Coronary artery (tissue), 2 donors: ENCODE data around the gene RAE1.
A peak's percentile ranks its signal among the peaks of the same experiment; 100 is the strongest.

Experiments used
- DNase-seq: peaks from one replicate; pipeline ENCODE4 v3.0.0-alpha.2; 2017; ENCODE audit warnings: low spot score
- H3K27ac ChIP-seq, 2 donors: fragments of 200-600 bp; sonication (generic); one replicate each; pipeline ENCODE4 v1.5.1; 2016 to 2019
- H3K4me3 ChIP-seq: fragments of 200-600 bp; sonication (generic); 2 replicates; pipeline ENCODE4 v1.5.1; 2016; ENCODE audit warnings: mild to moderate bottlenecking, moderate library complexity
- CTCF ChIP-seq: fragments of 200-600 bp; sonication (generic); IDR thresholded peaks from one replicate; pipeline ENCODE4 v1.5.1; 2019; ENCODE audit warnings: antibody characterized with exemption

RAE1 gene

GRCh38 chr20:57313230-57313629 lies 37.8 kb upstream of the RAE1 start:
- Histone ChIP-seq H3K27ac (no peak overlapping the region), H3K4me3 (no peak overlapping the region)
- TF ChIP-seq CTCF, result no peak
- peak; percentile 38 for DNase-seq

- Histone ChIP-seq H3K4me3 (no peak overlapping the region), H3K27ac (no peak overlapping the region)
- TF ChIP-seq CTCF, result no peak
- DNase-seq, result no peak
These were observed 37.1 kb upstream of the RAE1 start for GRCh38 chr20:57313951-57314350.

- no peak for DNase-seq
- no peak overlapping the region for H3K27ac ChIP-seq
- no peak overlapping the region for H3K4me3 ChIP-seq
- TF ChIP-seq CTCF, result no peak
These were observed 35.7 kb upstream of the RAE1 start for GRCh38 chr20:57315083-57315975.

GRCh38 chr20:57315976-57316480 lies 35.0 kb upstream of the RAE1 start:
- no peak for TF ChIP-seq CTCF
- H3K27ac ChIP-seq, result no peak overlapping the region
- H3K4me3 ChIP-seq, result no peak overlapping the region
- DNase-seq, result no peak

GRCh38 chr20:57316795-57317201 lies 34.3 kb upstream of the RAE1 start:
- no peak for TF ChIP-seq CTCF
- H3K27ac ChIP-seq, result no peak overlapping the region
- no peak for DNase-seq

GRCh38 chr20:57317316-57317788 lies 33.7 kb upstream of the RAE1 start:
- H3K27ac ChIP-seq, result no peak overlapping the region

More at GRCh38 chr20:57316795-57317201, 34.3 kb upstream of the RAE1 start:
- no peak overlapping the region for H3K4me3 ChIP-seq

More at GRCh38 chr20:57317316-57317788, 33.7 kb upstream of the RAE1 start:
- DNase-seq, result no peak
- no peak overlapping the region for H3K4me3 ChIP-seq
- no peak for TF ChIP-seq CTCF
